ENCODE data around the gene NACC2. TPM values are rescaled to one million over a fixed set of nuclear protein-coding genes. Genes with fewer than 3 reads are reported as not detected.

The NACC2 gene
- total RNA-seq, 1 experiment from 2014 or later = 34.4 TPM

- no peak for DNase-seq (ENCODE audit: low read depth)
Observed at GRCh38 chr9:136014147-136014923, 80.8 kb downstream of the NACC2 start.

DNA sequence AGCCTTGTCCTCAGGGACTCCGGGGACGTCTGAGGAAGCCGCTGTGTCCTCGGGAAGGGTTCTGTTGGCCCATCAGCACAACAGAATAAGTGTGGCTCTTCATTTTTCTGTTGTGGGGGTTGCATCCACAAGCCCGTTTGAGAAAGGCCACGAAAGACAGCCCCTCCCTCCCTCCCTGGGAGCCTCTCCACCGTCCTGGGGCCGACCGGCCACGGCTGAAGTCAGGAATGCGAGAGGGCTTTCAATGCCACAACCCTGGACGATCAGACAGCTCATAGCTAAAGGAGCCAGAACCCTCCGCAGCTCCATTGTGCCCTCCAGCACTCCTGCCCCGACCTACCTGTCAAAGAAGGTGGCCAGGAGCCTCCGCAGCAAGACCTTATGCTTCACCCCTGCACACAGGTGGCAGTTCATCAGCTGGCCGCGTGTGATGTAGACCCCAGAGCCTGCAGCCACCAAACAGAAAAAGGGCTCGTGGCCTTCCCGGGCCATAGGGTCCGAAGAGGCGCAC lies 81.5 kb downstream of the NACC2 start:
- DNase-seq (ENCODE audit: low read depth) = no peak

DNA sequence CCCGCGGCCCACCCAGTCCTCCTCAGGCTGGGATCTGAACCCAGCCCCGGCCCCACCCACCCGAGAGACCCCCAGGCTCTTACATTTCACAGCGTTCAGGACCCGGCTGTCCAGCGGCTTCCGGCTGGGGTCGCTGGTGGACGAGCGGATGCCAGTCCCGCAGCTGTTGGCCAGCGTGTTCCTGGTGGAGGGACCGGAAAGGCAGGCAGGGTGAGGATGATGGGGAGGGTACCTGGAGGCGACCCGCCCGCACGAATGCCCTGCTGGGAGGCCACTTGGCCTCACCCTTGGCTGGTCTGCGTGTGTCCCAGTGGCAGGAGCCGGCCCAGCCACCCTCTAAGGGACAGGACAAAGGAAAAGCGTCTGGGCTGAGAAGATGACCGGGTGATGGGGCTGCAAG lies 82.0 kb downstream of the NACC2 start:
- DNase-seq (ENCODE audit: low read depth) = no peak

- no peak for DNase-seq (ENCODE audit: low read depth)
Observed at GRCh38 chr9:136012651-136013050, 82.4 kb downstream of the NACC2 start.

DNA sequence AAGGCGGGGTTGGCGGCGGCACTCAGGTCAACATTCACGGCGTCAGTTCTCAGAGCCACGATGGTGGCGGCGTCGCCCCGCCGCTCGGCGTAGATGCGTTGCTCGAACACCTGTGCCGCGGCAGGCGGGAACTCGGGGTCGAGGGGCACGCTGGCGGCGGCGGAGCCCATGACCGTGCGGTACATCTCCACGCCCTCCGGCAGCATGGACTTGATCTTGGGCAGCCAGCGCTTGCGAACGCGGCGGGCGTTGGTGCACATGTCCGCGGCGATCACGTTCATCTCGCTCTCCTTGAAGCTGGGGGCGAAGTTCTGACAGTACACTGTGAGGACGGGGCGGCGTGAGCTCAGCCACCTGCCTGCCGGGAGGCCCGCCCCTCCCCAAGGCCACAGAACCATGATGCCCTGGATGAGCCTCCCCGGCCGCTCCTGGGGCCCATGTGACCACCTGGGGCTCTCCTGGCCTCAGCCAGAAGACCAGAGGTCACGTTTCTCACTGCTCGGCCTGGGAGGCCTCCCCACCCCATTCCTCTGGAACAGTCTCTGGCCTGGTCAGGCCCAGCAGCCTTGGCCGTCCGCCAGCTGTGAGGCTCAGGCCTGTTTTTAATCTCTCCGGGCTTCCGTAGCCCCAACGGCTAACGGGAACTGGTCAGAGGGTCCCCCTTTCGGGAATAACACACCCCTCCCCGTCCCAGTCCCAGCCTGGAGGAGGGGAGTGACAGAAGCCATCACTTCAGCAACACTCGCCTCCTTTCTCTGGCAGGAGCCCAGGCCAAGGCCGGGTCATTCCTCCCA lies 83.2 kb downstream of the NACC2 start:
- DNase-seq (ENCODE audit: low read depth) = no peak

DNA sequence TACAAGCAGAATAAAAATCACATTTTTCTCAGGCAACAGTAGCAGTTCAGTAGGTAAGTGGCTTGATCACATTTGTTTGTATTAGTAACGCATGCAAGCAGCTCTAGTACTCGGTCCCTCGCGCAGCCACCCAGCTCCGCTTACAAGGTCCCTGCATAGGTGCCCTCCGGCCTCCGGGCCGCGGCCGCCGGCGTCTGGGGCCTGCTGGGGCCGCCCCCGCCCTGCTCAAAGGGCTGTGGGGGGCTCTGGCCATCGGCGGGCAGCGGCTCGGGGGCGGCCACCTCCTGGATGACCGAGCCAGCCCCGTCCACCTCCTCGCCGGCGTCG lies 83.8 kb downstream of the NACC2 start:
- no peak for DNase-seq (ENCODE audit: low read depth)

- no peak for DNase-seq (ENCODE audit: low read depth)
Observed at GRCh38 chr9:136010615-136011361, 84.3 kb downstream of the NACC2 start.

GRCh38 chr9:136010176-136010575 lies 84.9 kb downstream of the NACC2 start:
- DNase-seq (ENCODE audit: low read depth) = no peak

- DNase-seq (ENCODE audit: low read depth) = no peak
Observed at GRCh38 chr9:136009516-136009915, 85.6 kb downstream of the NACC2 start.

GRCh38 chr9:136008693-136008997 lies 86.4 kb downstream of the NACC2 start:
- DNase-seq (ENCODE audit: low read depth) = no peak

GRCh38 chr9:136007934-136008692 lies 87.0 kb downstream of the NACC2 start:
- peak; percentile 60 for DNase-seq (ENCODE audit: low read depth)

GRCh38 chr9:136007276-136007933 lies 87.7 kb downstream of the NACC2 start:
- no peak for DNase-seq (ENCODE audit: low read depth)

DNA sequence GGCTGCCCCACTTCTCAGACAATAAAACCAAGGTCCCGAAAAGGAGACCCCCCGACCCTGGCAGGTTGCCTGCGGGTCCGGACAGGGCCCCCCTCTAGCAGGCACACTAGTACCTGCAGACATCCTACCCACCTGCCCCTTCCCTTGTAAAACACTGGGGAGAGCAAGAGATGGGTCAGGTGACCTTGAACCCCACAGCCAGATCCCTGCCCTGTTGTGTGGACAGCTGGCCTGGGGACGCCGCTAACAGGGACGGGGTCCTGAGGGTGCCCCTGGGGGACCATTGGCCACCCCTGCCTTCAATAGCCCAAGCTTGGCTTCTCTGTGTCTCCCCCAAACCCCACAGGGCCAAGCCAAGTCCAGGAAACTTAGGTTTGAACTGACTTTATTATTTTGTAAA lies 88.9 kb downstream of the NACC2 start:
- no peak for DNase-seq (ENCODE audit: low read depth)

- no peak for DNase-seq (ENCODE audit: low read depth)
Observed at GRCh38 chr9:136004712-136005111, 90.4 kb downstream of the NACC2 start.

DNA sequence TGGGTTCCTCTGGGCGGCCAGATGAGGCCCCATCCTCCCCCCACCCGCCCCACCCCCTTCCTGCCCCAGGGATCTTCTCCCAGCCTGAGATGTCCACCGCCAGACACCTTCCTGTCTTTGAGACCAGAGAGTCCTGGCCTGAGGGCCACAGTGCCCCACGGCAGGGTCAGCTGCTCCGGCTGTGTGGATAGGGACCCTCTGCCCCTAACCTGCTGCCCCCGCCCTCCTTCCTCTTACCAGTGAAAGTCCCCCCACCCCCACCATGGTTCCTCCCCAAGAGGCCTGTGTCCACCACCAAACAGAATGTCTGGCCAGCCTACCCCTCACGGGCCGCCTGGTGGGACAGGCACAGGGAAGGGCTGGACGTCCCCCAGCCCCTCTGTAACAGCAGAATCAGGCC lies 90.9 kb downstream of the NACC2 start:
- DNase-seq (ENCODE audit: low read depth) = no peak

- DNase-seq (ENCODE audit: low read depth) = no peak
Observed at GRCh38 chr9:136003411-136004218, 91.5 kb downstream of the NACC2 start.

DNA sequence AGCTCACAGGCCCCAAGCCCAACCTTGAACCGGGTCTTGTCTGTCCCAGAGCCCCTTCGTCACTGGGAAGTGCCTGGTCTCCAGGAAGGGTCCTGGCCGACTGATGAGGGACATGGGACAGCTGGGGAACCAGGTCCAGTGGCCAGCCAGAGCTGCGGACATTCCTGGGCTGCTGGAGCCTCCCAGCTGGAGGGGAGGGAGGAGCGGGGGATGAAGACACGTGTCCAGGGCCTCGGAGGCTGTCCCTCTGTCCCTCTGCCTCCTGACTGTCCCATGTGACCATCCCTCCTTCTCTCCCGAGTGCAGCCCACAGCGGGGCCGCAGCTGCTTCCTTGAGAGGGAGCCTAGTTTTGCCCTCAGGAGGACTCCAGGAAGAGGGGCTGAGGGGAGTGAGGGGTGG lies 92.2 kb downstream of the NACC2 start:
- no peak for DNase-seq (ENCODE audit: low read depth)

DNA sequence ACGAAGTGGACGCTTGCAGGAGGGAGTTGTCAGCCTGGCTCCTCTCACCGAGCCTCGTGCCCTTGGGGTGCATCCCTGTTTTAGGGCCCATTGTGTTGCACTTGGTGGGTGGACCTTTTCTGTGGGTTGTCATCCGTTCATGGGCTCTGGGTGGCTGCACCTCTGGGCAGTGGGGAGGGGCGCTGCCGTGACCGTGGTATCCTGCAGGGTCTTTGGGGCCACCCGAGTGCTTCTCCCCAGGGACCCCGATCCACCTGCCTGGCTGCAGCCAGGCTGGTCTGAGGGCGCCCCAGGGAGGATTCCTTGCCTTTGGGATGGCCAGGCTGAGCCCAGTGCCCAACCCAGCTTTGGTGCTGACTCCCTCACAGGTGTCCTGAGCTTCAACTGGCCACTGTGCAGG lies 92.9 kb downstream of the NACC2 start:
- DNase-seq (ENCODE audit: low read depth) = no peak

DNA sequence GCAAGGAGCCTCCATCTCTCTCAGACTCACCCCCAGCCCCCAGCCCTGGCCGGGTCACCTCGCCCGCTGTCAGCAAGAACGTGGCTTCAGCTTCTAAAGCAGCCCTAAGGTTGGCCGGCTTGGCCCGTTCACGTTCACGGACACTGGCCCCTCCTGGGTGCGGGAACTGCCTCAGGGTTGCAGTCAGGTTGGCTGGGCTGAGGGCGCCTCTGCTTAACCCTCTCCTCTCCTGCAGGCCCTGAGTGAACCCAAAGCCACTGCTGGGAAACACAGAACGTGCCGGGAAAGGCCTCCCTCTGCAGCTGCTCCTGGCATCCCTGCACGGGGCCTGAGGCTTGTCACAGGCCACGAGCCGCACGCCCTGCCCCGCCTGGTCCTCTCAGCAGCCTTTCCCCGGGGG lies 93.9 kb downstream of the NACC2 start:
- no peak for DNase-seq (ENCODE audit: low read depth)

DNA sequence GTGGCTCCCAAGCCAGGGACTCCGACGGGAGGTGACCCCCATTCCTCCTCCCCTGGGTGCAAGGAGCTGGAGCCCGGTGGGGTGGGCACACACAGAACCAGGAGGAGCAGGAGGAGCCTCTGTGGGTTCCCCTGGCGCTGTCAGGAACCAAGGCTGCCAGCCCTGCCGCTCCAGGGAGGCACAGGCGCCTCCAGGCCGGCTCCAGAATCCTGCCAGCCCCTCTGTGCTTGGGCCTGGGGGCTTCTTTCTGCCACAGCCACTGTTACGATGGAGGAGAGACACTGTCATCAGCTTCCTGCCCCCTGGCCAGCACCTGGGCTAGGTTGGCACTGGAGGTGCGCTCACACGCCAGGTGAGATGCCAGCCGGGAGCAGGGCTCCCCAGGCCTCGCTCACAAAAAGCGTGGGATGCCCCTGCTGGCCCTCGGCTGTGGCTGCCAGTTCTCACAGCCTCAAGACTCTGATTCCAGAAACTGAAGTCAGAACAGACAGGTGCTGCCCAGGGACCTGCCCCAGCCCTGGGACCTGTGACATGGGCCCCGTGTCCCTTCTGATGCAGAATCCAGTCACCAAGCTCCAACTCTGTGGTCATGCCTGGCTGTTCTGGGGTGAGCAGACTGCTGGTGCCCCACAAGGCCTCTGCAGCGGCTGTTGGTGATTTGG lies 96.5 kb downstream of the NACC2 start:
- no peak for DNase-seq (ENCODE audit: low read depth)

Data from LHCN-M2 (cell line).